Measurements from ENCODE around the gene APOC3. TPM values are rescaled to one million over a fixed set of nuclear protein-coding genes. Genes with fewer than 3 reads are reported as not detected.
A peak's percentile ranks its signal among the peaks of the same experiment; 100 is the strongest.

APOC3 gene
- total and polyA plus RNA-seq, 9 of the 15 experiments (the other 6 are each of a cell fraction or from before 2014, with no cell fraction given) = 1.1 TPM; not detected in 8

DNA sequence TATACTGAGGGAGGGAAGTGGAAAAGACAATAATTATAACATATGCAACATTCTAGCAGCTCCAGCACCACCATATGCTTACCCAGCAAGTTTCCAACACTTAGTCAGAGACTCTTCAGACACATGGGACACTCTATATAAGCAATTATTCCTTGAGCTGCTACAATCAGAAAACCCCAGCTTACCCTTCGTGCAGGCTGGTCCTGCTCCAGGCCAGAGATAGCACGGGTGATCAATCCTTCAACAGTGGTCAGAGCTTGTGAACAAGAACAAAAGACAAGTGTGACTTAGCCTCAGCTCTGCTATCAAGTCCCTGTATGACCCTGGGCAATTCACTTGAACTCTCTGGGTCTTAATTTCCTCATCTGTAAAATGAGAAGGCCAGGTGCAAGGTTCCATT lies 43.4 kb upstream of the APOC3 start (continued):
- TF ChIP-seq, protein P1, sequence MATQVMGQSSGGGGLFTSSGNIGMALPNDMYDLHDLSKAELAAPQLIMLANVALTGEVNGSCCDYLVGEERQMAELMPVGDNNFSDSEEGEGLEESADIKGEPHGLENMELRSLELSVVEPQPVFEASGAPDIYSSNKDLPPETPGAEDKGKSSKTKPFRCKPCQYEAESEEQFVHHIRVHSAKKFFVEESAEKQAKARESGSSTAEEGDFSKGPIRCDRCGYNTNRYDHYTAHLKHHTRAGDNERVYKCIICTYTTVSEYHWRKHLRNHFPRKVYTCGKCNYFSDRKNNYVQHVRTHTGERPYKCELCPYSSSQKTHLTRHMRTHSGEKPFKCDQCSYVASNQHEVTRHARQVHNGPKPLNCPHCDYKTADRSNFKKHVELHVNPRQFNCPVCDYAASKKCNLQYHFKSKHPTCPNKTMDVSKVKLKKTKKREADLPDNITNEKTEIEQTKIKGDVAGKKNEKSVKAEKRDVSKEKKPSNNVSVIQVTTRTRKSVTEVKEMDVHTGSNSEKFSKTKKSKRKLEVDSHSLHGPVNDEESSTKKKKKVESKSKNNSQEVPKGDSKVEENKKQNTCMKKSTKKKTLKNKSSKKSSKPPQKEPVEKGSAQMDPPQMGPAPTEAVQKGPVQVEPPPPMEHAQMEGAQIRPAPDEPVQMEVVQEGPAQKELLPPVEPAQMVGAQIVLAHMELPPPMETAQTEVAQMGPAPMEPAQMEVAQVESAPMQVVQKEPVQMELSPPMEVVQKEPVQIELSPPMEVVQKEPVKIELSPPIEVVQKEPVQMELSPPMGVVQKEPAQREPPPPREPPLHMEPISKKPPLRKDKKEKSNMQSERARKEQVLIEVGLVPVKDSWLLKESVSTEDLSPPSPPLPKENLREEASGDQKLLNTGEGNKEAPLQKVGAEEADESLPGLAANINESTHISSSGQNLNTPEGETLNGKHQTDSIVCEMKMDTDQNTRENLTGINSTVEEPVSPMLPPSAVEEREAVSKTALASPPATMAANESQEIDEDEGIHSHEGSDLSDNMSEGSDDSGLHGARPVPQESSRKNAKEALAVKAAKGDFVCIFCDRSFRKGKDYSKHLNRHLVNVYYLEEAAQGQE (IDR thresholded peaks at IDR 0.05; ENCODE audit: borderline replicate concordance) = no peak
- TF ChIP-seq, protein P1 (CRISPR knock-in tag; IDR thresholded peaks at IDR 0.05; ENCODE audit: low read depth) = no peak

DNA sequence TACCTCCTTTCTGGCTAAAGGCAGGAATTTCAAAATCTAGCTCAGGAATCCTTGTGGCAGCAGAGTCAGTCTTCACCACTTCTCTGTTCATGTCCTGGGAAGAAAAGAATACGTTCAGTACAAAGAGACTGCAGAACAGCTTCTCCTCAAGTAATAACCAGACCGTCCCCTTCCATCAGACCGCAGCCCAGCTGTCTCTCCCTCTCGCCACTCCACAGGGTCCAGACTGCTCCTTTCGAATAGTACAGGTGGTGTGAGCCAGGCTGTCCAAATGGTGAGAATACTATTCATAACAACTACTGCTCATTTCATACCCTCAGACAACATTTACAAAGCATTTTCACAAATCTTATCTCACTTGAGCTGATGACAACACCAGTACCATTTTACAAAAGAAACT lies 42.7 kb upstream of the APOC3 start:
- ATAC-seq (no peak), FAIRE-seq (peak; percentile 57), DNase-seq (ENCODE audit: extremely low read depth in 1 of 4, low spot score in 3 of 4) (no peak)
- Histone ChIP-seq H3K27me3 (ENCODE audit: control insufficient read depth in 2 of 2, insufficient read depth in 2 of 2, low read length in 2 of 2) (no peaks in the 10 kb centered on the region), H3K4me1 (replicated peaks in 1 of 2; ENCODE audit: control insufficient read depth in 2 of 2, insufficient read depth in 2 of 2, low read length in 2 of 2) (peaks cover 22 to 29% of the 10 kb centered on the region in 2 experiments; a peak in 4 of 5 replicates), H4K20me1 (replicated peaks; ENCODE audit: control insufficient read depth, insufficient read depth, low read length) (no peaks in the 10 kb centered on the region), H3K79me2 (ENCODE audit: control insufficient read depth, insufficient read depth, low read length) (peaks cover 24% of the 10 kb centered on the region), H3K9ac (ENCODE audit: insufficient read depth in 1 of 2, low read depth in 2 of 2, low read length in 2 of 2) (peak overlapping the region; percentile 88 to 94; a peak in 3 of 4 replicates), H3K36me3 (ENCODE audit: control insufficient read depth, insufficient read depth, low read length) (peaks cover 50% of the 10 kb centered on the region), H3K27ac (ENCODE audit: extremely low read depth, low read depth, low read length) (peak overlapping the region; percentile 60; the same call in 2 of the 3 replicates), H3K9me1 (ENCODE audit: control insufficient read depth, insufficient read depth, low read length) (no peaks in the 10 kb centered on the region), H3K9me3 (replicated peaks; ENCODE audit: control insufficient read depth, insufficient read depth, low read depth, low read length) (no peaks in the 10 kb centered on the region), H3K4me3 (peak overlapping the region; percentile 98), H2AFZ (ENCODE audit: low read depth, low read length) (peak overlapping the region; percentile 99; the same call in 1 of the 2 replicates), H3K4me2 (ENCODE audit: insufficient read depth, low read length) (peak overlapping the region; percentile 92)
- WGBS (ENCODE audit: insufficient coverage, low coverage, missing lambda C conversion rate) = 26% methylated on average over 5 of the region's 5 CpGs
- TSS peak; percentile 61 for BruUV-seq (replicated peaks)
- ChIA-PET POLR2A (interaction anchor here (0.8 to 2.8 kb wide), 6 partner anchors 10 to 309 kb away, joined by 3 to 15 read pairs (median 3); no protein-coding TSS in a partner anchor), CTCF (ENCODE audit: low intra/inter-chr PET ratio) (no interaction called here)
- intact Hi-C loops (cut with micrococcal nuclease) = no loop called here
- in situ Hi-C loops (cut with MboI) = loop anchor here (5.0 kb wide), 1 partner anchor 315 kb away; no protein-coding TSS in a partner anchor
- TF ChIP-seq, protein P2, sequence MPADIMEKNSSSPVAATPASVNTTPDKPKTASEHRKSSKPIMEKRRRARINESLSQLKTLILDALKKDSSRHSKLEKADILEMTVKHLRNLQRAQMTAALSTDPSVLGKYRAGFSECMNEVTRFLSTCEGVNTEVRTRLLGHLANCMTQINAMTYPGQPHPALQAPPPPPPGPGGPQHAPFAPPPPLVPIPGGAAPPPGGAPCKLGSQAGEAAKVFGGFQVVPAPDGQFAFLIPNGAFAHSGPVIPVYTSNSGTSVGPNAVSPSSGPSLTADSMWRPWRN (IDR thresholded peaks at IDR 0.05; ENCODE audit: low read depth) = no peak
- no peak for TF ChIP-seq SRSF3 (IDR thresholded peaks at IDR 0.05; ENCODE audit: insufficient read depth, low read length)
- TF ChIP-seq BMI1 (IDR thresholded peaks at IDR 0.05; ENCODE audit: low read length) = no peak
- TF ChIP-seq, protein P3, sequence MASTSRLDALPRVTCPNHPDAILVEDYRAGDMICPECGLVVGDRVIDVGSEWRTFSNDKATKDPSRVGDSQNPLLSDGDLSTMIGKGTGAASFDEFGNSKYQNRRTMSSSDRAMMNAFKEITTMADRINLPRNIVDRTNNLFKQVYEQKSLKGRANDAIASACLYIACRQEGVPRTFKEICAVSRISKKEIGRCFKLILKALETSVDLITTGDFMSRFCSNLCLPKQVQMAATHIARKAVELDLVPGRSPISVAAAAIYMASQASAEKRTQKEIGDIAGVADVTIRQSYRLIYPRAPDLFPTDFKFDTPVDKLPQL (IDR thresholded peaks at IDR 0.05; ENCODE audit: extremely low read depth, insufficient read length) = no peak
- no peak for TF ChIP-seq ZBED1 (IDR thresholded peaks at IDR 0.05)
- no peak for TF ChIP-seq ZNF57 (CRISPR knock-in tag; IDR thresholded peaks at IDR 0.05)
- TF ChIP-seq HNRNPH1 (optimal IDR thresholded peaks at IDR 0.05; ENCODE audit: low read depth, low read length) = no peak
- TF ChIP-seq NR4A1 (CRISPR knock-in tag; IDR thresholded peaks at IDR 0.05) = no peak
- TF ChIP-seq NR4A1 (tag; IDR thresholded peaks at IDR 0.05) = no peak

Measured in K562 (cell line).